ENCODE data around the gene ARAP2.

Gene ARAP2

GRCh38 chr4:36244257-36245082 lies at the start of gene ARAP2:
Gene ARAP2 (minus strand): TSS chr4:36244514. CDS start chr4:36229486, 15,028 bp downstream.
- peak within 1 kb of the TSS; percentile 80 for H3K27ac ChIP-seq (ENCODE audit: low read length)
- no peaks in the 10 kb centered on the region for H3K36me3 ChIP-seq (ENCODE audit: control insufficient read depth in 1 of 2, insufficient read depth in 2 of 2, low read length in 2 of 2)
- peak within 1 kb of the TSS; percentile 75 to 76 for H3K4me3 ChIP-seq (ENCODE audit: low read depth in 1 of 2, low read length in 2 of 2)
- peaks cover 0 to 4% of the 10 kb centered on the region in 2 donors for H3K4me1 ChIP-seq (ENCODE audit: control insufficient read depth in 1 of 2, insufficient read depth in 2 of 2, low read length in 2 of 2)
- no peaks in the 10 kb centered on the region for H3K27me3 ChIP-seq (ENCODE audit: low read depth, low read length)
- H3K9me3 ChIP-seq (ENCODE audit: control insufficient read depth in 1 of 2, low read length in 2 of 2) = no peaks in the 10 kb centered on the region

DNA sequence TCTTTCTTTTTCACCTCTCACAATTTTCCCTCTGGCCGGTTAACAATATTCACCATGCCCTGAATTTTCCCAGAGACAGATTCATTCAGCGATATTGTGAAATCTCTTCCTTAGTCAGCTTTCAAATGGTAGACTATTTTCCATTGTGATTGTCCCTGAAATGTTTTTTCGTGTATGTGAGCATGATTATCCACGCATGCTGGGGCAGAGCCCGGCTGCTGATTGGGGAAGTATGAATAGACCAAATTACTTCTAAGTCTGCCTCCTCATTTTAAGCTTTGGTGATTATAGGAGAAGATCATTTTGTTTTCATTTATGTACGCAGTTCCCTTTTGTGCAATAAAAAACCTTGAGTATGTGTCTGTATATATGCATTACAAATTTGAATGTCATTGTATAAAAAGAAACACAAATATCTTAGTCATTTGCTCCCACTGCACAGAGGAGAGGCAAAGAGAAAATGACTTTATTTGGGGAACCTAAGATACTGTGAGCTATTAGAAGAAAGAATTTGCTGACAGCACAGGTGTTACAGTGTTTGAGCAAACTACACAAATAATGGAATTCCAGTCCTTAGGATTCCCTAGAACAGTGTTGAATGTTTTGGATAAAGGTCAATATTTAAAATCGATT lies 48.4 kb upstream of the ARAP2 start:
- H3K27ac ChIP-seq (ENCODE audit: low read length) = no peak overlapping the region
- H3K9me3 ChIP-seq (ENCODE audit: control insufficient read depth in 1 of 2, low read length in 2 of 2) = no peaks in the 10 kb centered on the region
- no peaks in the 10 kb centered on the region for H3K27me3 ChIP-seq (ENCODE audit: low read depth, low read length)
- no peaks in the 10 kb centered on the region for H3K4me1 ChIP-seq (ENCODE audit: control insufficient read depth in 1 of 2, insufficient read depth in 2 of 2, low read length in 2 of 2)
- no peaks in the 10 kb centered on the region for H3K36me3 ChIP-seq (ENCODE audit: control insufficient read depth in 1 of 2, insufficient read depth in 2 of 2, low read length in 2 of 2)
- no peak overlapping the region for H3K4me3 ChIP-seq (ENCODE audit: low read depth in 1 of 2, low read length in 2 of 2)

DNA sequence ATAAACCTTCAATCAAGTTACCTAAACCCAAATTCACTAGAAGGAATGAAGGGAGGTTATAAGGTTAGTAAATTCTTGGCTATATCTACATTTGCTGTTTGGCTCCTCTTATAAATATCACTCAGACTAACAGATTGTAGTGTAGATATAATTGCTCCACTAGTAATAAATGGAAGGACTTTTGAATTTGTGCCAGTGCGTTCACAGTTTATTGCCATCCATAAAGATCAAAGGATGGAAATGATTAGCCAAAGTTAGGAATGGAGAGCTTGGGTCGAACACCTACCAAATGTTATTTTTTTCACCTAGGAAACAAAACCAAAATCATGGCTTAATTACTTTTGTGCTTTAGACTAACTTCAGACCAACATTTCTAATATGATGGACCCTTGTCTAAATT lies 46.3 kb upstream of the ARAP2 start:
- H3K36me3 ChIP-seq (ENCODE audit: control insufficient read depth in 1 of 2, insufficient read depth in 2 of 2, low read length in 2 of 2) = no peaks in the 10 kb centered on the region
- H3K9me3 ChIP-seq (ENCODE audit: control insufficient read depth in 1 of 2, low read length in 2 of 2) = no peaks in the 10 kb centered on the region
- no peaks in the 10 kb centered on the region for H3K27me3 ChIP-seq (ENCODE audit: low read depth, low read length)
- H3K4me1 ChIP-seq (ENCODE audit: control insufficient read depth in 1 of 2, insufficient read depth in 2 of 2, low read length in 2 of 2) = no peaks in the 10 kb centered on the region
- H3K27ac ChIP-seq (ENCODE audit: low read length) = no peak overlapping the region
- H3K4me3 ChIP-seq (ENCODE audit: low read depth in 1 of 2, low read length in 2 of 2) = no peak overlapping the region

- no peak overlapping the region for H3K27ac ChIP-seq (ENCODE audit: low read length)
- H3K9me3 ChIP-seq (ENCODE audit: control insufficient read depth in 1 of 2, low read length in 2 of 2) = no peaks in the 10 kb centered on the region
- no peaks in the 10 kb centered on the region for H3K4me1 ChIP-seq (ENCODE audit: control insufficient read depth in 1 of 2, insufficient read depth in 2 of 2, low read length in 2 of 2)
Measured at GRCh38 chr4:36288731-36289426, 44.6 kb upstream of the ARAP2 start.

DNA sequence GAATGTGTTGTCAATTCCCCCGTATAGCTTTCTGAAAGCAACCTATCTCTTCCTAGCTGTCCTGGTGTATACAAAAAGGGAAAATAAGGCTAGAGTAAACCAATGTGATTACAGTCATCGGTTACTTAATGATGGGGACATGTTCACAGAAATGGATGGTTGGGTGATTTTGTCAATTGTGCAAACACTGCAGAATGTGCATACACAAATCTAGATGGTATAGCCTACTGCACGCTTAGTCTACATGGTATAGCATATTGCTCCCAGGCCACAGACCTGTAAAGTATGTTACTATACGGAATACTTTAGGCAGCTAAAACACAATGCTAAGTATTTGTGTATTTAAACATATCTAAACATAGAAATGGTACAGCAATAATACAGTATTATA lies 42.2 kb upstream of the ARAP2 start:
- H3K4me1 ChIP-seq (ENCODE audit: control insufficient read depth in 1 of 2, insufficient read depth in 2 of 2, low read length in 2 of 2) = no peaks in the 10 kb centered on the region
- H3K9me3 ChIP-seq (ENCODE audit: control insufficient read depth in 1 of 2, low read length in 2 of 2) = no peaks in the 10 kb centered on the region
- H3K27me3 ChIP-seq (ENCODE audit: low read depth, low read length) = no peaks in the 10 kb centered on the region
- no peak overlapping the region for H3K4me3 ChIP-seq (ENCODE audit: low read depth in 1 of 2, low read length in 2 of 2)
- no peak overlapping the region for H3K27ac ChIP-seq (ENCODE audit: low read length)
- no peaks in the 10 kb centered on the region for H3K36me3 ChIP-seq (ENCODE audit: control insufficient read depth in 1 of 2, insufficient read depth in 2 of 2, low read length in 2 of 2)

More at GRCh38 chr4:36288731-36289426, 44.6 kb upstream of the ARAP2 start:
- Histone ChIP-seq H3K4me3 (ENCODE audit: low read depth in 1 of 2, low read length in 2 of 2) (no peak overlapping the region), H3K36me3 (ENCODE audit: control insufficient read depth in 1 of 2, insufficient read depth in 2 of 2, low read length in 2 of 2) (no peaks in the 10 kb centered on the region), H3K27me3 (ENCODE audit: low read depth, low read length) (no peaks in the 10 kb centered on the region)

GRCh38 chr4:36285784-36286480 lies 41.6 kb upstream of the ARAP2 start:
- Histone ChIP-seq H3K36me3 (ENCODE audit: control insufficient read depth in 1 of 2, insufficient read depth in 2 of 2, low read length in 2 of 2) (no peaks in the 10 kb centered on the region), H3K9me3 (ENCODE audit: control insufficient read depth in 1 of 2, low read length in 2 of 2) (no peaks in the 10 kb centered on the region), H3K4me1 (ENCODE audit: control insufficient read depth in 1 of 2, insufficient read depth in 2 of 2, low read length in 2 of 2) (no peaks in the 10 kb centered on the region), H3K27ac (ENCODE audit: low read length) (no peak overlapping the region), H3K4me3 (ENCODE audit: low read depth in 1 of 2, low read length in 2 of 2) (no peak overlapping the region), H3K27me3 (ENCODE audit: low read depth, low read length) (no peaks in the 10 kb centered on the region)

DNA sequence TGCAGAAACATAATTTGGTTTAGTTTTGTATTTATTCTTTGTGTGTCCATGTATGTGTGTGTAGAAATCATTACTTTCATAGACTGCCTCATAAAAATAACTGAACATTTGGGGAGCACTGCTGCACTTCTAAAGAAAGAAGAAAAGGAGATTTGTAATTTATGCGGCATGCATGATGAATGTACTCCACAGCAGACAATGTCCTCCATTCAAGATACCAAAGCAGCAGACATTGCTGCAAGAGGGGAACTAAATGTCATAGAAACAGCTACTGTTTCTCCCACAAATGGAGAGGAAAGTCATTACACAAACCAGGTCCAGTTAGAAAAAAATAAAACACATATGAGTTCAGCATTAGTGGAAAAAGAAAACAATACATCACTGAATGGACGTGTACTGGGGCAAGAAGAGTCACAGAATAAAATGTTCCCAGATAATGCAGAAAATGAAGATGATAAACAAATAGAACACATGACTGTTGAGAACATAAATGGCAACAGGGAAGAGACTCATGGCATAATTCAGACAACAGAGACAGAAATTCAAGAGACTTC lies 39.7 kb upstream of the ARAP2 start:
- H3K4me1 ChIP-seq (ENCODE audit: control insufficient read depth in 1 of 2, insufficient read depth in 2 of 2, low read length in 2 of 2) = no peaks in the 10 kb centered on the region

GRCh38 chr4:36282503-36283030 lies 38.3 kb upstream of the ARAP2 start:
- H3K9me3 ChIP-seq (ENCODE audit: control insufficient read depth in 1 of 2, low read length in 2 of 2) = no peaks in the 10 kb centered on the region
- H3K36me3 ChIP-seq (ENCODE audit: control insufficient read depth in 1 of 2, insufficient read depth in 2 of 2, low read length in 2 of 2) = no peaks in the 10 kb centered on the region
- H3K27me3 ChIP-seq (ENCODE audit: low read depth, low read length) = no peaks in the 10 kb centered on the region
- H3K27ac ChIP-seq (ENCODE audit: low read length) = no peak overlapping the region
- no peaks in the 10 kb centered on the region for H3K4me1 ChIP-seq (ENCODE audit: control insufficient read depth in 1 of 2, insufficient read depth in 2 of 2, low read length in 2 of 2)
- H3K4me3 ChIP-seq (ENCODE audit: low read depth in 1 of 2, low read length in 2 of 2) = no peak overlapping the region

More for the DNA sequence above, 39.7 kb upstream of the ARAP2 start:
- Histone ChIP-seq H3K9me3 (ENCODE audit: control insufficient read depth in 1 of 2, low read length in 2 of 2) (no peaks in the 10 kb centered on the region), H3K27ac (ENCODE audit: low read length) (no peak overlapping the region), H3K36me3 (ENCODE audit: control insufficient read depth in 1 of 2, insufficient read depth in 2 of 2, low read length in 2 of 2) (no peaks in the 10 kb centered on the region), H3K4me3 (ENCODE audit: low read depth in 1 of 2, low read length in 2 of 2) (no peak overlapping the region), H3K27me3 (ENCODE audit: low read depth, low read length) (no peaks in the 10 kb centered on the region)

- Histone ChIP-seq H3K4me1 (ENCODE audit: control insufficient read depth in 1 of 2, insufficient read depth in 2 of 2, low read length in 2 of 2) (no peaks in the 10 kb centered on the region), H3K27ac (ENCODE audit: low read length) (no peak within 1 kb of the TSS), H3K9me3 (ENCODE audit: control insufficient read depth in 1 of 2, low read length in 2 of 2) (no peaks in the 10 kb centered on the region), H3K36me3 (ENCODE audit: control insufficient read depth in 1 of 2, insufficient read depth in 2 of 2, low read length in 2 of 2) (no peaks in the 10 kb centered on the region), H3K4me3 (ENCODE audit: low read depth in 1 of 2, low read length in 2 of 2) (no peak within 1 kb of the TSS), H3K27me3 (ENCODE audit: low read depth, low read length) (no peaks in the 10 kb centered on the region)
Measured at GRCh38 chr4:36281384-36282106, 37.2 kb upstream of the ARAP2 start, which contains the start of gene DTHD1. Gene DTHD1 (plus strand): TSS chr4:36281616. CDS start chr4:36281759, 143 bp downstream.

GRCh38 chr4:36280555-36280954 lies 36.2 kb upstream of the ARAP2 start:
- H3K27me3 ChIP-seq (ENCODE audit: low read depth, low read length) = no peaks in the 10 kb centered on the region
- no peak overlapping the region for H3K27ac ChIP-seq (ENCODE audit: low read length)
- no peak overlapping the region for H3K4me3 ChIP-seq (ENCODE audit: low read depth in 1 of 2, low read length in 2 of 2)
- H3K4me1 ChIP-seq (ENCODE audit: control insufficient read depth in 1 of 2, insufficient read depth in 2 of 2, low read length in 2 of 2) = no peaks in the 10 kb centered on the region
- no peaks in the 10 kb centered on the region for H3K36me3 ChIP-seq (ENCODE audit: control insufficient read depth in 1 of 2, insufficient read depth in 2 of 2, low read length in 2 of 2)
- H3K9me3 ChIP-seq (ENCODE audit: control insufficient read depth in 1 of 2, low read length in 2 of 2) = no peaks in the 10 kb centered on the region

Data from muscle layer of duodenum (tissue), 2 donors.